GM18499 (cell line): ENCODE data around the gene ADCYAP1.
"Not testable (repeated sequence)": the region's sequence is repeated elsewhere in the genome, so short reads cannot be mapped to it uniquely, and the experiment has no call there.

Source experiments
- ATAC-seq: cut with Tn5 transposase; IDR thresholded peaks from one replicate; pipeline ENCODE4 v1.9.1; 2021; ENCODE audit warnings: moderate number of reproducible peaks; ENCODE audit not compliant: insufficient read depth, unreplicated experiment

The ADCYAP1 gene

DNA sequence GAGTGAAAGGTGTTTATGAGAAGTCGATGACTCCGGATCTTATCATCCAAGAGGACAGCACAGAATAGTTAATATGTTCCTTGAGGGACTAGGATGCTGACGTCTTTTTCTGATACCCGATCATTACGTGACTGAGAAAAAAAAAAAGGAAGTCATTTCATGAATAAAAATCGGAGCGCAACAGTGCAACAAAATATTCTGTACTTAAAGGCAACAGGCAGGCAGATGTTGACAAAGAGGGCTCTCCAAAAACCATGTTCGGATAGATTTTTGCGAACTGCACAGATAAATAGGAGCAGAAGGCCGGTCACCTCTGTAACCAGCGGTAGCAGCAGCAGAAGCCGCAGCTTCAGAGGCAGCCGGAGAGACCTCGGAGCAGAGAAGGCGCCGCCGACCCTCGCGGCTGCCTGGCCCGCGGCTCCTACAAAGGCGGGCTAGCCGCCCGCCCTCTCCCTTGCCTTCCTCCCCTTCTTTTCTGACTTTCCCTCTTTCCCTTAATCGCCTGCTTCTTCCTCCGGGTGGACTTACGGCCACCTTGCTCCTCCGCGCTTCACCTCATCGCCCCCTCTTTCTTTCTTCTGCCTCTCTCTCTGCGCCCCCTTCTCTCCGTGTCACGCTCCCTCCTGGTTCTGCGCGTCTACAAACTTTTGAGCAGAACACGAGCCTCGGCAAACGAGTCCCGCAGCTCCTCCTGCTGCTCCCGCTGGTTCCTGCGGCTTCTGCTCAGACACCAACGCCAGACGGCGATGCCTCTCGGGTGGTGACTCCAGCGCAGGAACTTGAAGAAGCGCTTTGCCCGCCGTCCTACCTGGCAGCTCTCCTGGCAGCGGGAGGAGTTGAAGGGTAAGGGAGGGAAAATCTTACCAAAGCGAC lies at the start of gene ADCYAP1:
ADCYAP1 (plus strand) TSS at position 654 of the 873 bp plus-strand sequence. CDS start 516 bp downstream, outside the sequence.
- ATAC-seq = no peak

DNA sequence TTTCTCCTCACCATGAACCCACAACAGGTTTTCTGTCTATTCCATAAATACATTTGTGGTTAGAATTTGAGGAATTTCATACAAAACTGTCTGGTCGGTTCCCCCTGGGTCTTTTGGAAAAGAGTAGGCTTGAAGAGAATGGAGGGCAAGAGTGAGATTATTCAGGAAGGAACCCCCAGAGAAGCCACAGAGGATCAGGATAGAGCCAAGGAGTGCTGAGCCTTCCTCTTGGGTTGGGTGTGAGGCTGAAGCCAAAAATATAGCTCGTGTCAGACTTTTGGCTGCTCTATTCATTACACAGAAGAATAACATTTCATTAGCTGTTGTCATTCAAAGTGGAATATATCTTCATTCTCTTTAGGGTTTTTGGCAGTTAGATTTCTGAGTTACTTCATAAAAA lies 46.7 kb upstream of the ADCYAP1 start:
- ATAC-seq = no peak

DNA sequence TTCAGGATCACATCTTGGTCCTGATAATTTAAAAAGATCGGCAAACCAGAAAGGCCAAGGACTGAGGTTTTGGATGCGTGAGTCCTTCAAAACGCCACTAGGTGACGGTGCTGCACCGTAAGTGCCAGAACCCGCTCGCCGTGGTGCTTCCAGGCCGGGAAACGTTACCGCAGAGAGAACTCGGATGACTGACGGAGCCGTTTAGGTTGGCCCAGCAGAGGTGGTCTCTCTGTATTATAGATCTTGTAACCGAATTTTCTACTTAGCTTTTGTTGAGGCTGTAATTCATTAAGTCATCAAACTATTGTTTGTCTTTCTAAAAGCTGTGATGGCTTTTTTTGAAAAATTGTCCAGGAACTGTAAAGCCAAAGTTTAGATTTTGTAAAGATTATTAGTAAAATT lies 39.8 kb upstream of the ADCYAP1 start:
- ATAC-seq = no peak

DNA sequence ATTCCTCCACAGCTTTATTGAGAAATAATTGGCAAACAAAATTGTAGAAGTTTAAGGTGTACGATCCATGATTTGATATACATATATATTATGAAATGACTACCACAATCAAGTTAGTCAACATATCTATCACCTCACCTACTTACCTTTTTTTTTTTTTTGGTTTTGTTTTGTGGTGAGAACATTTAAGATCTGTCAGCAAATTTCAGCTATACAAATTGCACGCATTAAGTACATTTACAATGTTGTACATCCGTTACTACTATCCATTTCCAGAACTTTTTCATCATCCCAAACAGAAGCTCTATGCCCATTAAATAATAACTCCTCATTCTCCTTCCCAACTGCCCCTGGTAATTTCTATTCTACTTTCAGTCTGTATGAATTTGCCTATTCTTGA lies 37.4 kb upstream of the ADCYAP1 start:
- no peak for ATAC-seq

DNA sequence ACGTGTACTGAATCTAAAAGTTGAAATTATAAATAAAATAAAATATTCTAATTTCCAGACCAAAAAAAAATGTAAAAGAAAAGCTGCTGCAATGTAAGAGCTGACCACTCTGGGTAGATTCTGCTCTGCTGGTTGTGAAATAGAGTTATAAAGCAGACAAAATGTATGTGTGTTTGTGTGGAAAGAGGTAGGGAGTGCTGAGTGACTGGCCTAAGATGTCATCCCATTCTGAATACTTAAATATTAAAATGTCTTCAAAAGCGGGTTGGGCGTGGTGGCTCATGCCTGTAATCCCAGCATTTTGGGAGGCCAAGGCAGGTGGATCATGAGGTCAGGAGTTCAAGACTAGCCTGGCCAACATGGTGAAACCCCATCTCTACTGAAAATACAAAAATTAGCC lies 31.2 kb upstream of the ADCYAP1 start:
- not testable (repeated sequence) for ATAC-seq

DNA sequence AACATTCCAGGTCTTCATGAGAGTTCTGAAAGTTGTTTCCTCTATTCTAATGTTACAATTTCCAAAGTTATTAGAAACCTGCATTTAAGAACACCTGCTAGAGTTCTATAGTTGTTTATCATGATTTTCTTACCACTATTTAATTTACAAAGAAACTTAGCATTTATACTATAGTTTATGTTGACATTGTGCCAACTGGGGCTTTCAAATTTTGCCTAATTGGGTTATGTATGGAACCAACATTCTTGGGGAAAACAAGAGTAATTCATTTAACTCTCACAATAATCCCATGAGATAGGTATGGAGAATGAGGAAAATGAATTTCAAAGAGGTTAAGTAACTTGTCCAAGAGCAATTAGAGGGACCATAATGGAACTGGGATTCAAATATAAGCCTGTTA lies 28.8 kb upstream of the ADCYAP1 start:
- ATAC-seq = no peak

DNA sequence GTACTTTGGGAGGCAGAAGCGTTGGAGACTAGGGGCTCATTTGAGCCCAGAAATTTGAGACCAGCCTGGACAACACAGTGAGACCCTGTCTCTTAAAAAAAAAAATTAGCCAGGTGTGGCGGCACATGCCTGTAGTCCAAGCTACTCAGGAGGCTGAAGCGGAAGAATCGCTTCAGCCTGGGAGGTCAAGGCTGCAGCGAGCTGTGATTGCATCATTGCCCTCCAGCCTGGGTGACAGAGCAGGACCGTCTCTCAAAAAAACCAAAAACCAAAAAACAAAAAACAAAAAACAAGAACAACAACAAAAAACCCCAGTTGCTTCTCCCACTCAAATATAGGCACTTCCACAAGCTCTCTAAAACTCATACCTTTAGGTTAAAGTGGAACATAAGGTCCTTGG lies 27.4 kb upstream of the ADCYAP1 start:
- no peak for ATAC-seq

DNA sequence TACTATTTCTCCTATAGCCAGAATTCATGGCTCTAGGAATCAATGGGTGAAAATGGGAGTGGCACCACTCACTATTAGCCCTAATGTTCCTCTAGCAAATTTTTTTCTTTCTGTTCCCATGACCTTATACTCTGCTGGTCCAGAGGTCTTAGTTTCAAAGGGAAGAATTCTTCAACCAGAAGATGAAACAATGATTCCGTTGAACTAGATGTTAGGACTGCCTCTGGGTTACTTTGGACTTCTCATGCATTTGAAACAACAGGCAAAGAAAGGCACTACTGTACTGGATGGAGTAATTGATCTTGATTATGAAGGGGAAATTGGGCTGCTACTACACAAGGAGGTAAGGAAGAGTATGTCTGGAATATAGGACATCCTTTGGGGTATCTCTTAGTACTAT lies 18.6 kb upstream of the ADCYAP1 start:
- no peak for ATAC-seq

DNA sequence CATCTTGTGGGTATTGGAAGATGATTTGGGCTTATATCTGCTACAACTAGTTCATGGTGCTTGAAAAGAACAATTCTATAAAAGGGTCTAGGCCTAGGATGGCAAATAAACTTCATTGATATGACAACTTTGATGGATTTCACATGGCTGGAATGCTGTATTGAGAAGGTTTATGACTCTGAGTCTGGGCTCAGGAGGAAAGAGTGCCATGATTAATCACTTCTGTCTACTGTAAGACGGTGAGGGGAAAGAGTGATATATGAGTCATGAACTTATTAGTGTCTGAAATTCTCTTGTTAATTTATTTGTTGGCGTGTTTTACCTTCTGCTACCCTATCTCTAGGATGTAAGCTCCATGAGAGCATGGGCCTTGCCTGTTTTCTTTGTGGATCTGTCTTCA lies 17.0 kb upstream of the ADCYAP1 start:
- ATAC-seq = no peak

DNA sequence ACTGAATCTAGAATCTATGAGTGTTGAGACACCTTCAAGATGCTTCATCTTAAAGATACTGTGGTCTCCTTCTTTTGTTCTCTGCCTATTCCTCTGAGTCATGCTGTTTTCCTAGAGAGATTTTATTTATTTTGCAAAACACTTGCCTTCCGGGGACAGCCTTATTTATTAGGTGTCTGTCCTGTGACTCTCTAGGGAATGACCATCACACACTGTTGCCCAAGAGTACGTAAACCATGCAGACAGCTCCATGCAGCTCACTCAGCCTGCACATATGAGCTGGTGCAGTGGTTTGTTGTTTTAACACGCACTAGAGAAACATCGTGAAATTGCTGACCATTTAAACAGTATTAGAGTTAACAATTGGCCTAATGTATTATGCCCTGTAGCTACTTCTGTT lies 12.4 kb upstream of the ADCYAP1 start:
- no peak for ATAC-seq

DNA sequence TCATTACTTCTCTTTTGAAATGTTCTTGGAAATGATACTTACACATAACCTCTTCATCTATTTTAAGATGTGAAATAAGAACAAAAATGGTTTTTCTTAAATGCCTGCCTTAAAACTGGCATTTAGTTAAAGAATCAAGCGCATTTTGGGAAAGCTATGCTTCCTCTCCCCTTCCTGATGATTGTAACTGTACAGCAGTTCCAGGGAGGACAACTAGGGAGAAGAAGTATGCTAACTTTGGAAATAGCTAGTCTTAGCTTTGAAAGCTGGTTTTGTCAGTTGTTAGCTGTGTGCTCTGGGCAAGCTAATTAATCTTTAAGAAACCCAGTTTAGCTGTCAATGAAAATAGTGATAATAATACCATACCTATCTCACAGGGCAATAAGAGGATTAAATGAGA lies 8.4 kb upstream of the ADCYAP1 start:
- ATAC-seq = no peak

DNA sequence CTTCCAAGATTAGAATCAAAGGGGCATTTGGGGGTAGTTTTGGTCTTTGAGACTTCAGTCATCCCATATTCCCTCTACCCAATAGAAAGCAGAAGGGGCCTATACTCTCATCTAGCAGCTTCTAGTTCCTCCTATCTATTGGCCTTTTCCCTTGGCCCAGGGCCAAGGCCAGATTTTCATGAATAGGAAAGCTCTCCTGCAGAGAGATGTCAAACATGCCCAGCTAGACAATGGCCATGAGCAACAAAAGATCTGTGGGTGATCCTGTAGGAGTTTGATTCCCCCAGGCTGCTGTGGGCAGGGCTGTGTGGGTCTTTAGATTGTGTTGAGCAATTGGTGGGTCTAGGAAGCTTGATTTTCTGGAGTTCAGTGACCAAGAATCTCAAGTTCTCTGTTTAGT lies 2.9 kb upstream of the ADCYAP1 start:
- ATAC-seq = no peak

DNA sequence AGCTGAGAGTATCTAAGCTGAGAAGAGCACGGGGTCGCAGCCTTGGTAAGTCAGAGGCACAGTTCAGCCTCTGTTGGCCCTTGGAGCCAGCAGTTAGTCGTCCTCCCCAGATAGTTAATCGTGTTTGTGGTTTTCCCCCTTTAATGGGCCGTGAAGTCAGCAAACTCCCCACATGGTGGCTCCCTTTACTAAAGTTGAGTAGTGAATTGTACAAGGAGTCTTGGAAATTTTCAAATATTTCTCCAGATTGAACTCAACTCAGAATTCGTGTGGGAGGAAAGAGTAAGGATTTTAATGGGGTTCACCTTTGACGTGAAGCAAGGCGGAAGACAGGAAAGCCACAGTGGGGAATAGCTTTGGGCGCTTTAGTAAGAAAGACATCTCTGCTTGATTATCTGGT lies 2.4 kb upstream of the ADCYAP1 start:
- ATAC-seq = no peak

DNA sequence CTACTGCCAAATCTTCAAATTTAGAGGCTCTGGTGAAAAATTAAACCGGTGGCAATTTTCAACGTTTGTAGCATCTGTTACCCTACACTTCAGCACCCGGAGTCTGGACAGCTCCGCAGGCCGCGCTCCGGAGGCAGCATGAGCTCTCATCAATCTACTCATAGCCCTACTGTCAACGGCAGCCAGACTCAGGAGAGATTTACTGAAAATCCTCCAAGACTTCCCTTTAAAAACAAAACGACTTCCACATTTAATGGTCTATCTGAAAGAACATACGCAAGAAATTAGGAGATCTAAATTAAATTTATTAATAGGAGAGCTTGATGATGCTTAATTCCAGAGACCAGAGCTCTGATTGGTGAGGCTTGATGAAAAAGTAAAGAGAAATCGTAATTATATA lies 970 bp upstream of the ADCYAP1 start:
- no peak for ATAC-seq

DNA sequence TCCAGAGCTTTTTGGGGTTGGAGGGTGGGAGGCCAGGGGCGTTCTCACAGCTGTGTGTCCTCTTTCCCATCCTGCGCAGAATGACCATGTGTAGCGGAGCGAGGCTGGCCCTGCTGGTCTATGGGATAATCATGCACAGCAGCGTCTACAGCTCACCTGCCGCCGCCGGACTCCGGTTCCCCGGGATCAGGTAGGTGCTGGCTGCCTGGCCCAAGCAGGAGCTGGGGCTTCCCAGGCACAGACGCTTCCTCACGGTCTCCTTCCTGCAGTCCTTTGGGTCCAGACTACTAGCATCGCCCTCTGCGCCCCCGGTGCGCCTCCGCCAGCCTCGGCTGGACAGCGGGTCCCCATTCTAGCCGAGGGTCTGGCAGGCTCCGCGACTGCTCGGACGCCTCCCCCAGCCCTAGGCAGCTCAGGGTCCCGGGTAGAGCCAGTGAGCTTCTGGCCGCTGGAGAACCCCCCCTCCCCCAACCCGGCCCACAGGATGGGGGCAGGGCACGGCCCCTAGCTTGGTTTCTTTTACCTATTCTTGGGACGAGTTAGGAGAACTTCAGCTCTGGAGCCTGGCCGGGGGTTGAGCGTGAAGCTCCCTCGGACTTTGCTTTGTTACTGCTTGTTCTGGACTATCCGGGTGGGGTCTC lies 756 bp downstream of the ADCYAP1 start:
- no peak for ATAC-seq

DNA sequence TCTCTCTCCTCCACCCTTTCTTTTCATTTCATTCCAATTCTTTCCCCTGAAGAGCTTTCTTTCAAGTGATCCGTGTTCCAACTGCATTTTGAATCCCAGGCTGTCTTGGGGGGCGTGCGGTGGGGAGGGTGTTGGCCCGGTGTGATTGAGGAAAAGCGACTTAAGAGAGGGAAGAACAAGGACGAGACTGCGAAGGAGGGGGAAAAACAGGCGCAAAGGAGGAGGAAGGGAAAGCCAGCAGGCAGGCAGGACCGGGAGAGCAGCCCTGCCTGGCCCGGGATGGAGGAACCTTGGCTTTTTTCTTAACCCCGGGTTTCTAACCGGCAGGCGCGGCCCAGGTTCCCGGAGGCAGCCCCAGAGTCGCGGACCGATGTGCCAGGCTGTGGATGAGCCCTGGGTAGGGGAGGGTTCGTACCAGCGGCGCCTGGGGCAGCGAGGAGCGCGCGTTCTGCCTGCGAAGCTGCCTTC lies 1.3 kb downstream of the ADCYAP1 start:
- ATAC-seq = no peak

DNA sequence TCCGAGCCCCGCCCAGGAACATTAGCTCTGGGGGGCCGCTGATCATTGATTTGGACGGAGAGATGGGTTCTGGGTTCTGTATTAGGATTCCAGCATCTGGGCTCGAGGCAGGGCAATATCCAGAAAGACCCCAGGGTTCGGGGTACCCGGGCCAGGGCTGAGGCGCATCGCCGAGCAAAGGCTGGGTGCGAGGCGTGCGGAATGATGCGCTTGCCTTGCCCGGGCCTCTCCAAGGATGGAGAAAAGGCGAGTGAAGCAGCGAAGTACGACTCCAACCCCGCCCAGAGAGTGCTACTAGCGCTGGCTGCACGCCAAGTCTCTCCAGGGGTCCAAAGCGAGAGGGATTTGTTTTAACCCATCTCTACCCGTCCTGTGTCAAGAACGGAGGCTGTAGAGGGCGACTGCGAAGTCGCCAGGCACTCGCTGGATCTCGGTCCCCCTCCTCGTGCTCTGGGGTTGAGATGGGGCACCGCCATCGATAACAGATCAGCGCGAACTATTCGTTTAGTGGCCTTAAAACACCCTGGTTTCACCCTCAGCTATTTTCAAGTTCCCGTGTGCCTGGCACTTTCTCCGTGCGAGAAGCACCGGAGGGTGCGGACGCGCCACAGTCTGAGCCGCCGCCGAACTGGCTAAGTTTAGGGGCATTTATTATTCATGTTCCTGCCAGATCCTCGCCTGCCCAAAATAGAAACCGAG lies 1.9 kb downstream of the ADCYAP1 start:
- no peak for ATAC-seq

DNA sequence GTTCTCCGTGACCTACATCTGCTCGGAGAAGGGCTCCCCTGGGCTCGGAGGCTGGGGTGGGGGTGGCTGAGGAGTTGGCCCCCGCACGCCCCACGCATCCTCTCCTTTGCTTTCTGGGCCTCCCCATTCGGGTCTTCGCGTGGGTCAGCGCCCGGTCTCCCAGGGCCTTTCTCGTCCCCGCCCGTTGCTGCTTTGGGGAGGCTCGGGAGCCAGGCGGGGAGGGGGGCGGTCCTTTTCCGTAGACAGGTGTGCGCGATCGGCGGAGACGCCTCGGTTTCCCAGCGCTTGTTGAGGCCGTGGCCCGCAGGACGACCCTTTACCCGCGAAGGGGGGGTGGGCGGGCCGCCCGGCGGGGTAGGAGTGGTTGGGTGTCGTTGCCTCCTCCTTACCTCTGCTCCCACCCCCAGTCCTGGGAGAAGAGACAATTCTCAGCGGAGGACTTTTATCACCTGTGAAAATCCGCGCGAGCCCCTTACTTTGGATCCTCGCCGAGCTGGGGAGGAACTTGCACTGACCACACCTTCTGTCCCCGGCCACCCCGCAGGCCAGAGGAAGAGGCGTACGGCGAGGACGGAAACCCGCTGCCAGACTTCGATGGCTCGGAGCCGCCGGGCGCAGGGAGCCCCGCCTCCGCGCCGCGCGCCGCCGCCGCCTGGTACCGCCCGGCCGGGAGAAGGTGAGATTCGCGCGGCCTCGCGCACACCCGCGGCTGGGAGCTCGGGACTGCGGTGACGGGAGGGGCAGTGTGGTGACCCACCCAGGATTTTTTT lies 2.6 kb downstream of the ADCYAP1 start:
- no peak for ATAC-seq

DNA sequence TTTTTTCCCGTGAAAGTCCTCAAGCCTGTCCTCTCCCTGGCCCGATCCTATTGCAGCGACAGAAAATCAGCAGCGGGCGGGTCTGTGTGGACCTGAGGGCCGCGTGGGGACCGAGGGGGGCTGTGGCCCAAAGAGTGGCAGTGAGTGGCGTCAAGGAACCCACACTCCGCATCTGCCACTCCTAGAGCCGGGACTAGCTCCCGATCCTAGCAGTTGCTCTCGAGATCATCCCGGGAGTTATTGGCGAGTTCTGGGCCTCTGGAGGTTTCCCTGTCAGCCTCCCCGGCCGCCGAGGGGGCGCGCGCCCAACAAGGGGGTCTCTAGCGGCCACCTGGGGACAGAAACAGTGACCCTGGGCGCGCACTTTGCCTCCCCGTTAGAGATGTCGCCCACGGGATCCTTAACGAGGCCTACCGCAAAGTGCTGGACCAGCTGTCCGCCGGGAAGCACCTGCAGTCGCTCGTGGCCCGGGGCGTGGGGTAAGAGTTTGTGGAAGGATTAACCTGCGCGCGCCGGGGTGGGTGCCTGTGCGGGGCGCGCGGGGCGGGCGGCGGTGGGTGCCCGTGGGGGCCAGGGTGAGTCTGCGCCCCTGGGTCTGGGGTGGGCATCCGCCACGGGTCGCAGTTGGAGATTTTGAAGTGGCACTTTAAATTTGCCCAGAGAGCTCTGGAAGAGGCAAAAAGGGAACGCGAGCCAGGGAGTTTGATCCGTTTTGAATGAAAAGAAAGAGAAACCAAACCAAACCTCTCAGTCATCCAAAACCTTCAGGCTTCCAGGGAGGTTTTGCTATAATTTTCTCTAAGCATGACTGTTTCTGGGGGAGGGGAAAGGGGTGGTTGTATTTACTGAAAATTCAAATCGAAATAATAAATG lies 3.5 kb downstream of the ADCYAP1 start:
- ATAC-seq = no peak
